GM18499 (cell line): ENCODE data around the gene ARPP21.

ENCODE experiments used
- ATAC-seq: cut with Tn5 transposase; IDR thresholded peaks from one replicate; pipeline ENCODE4 v1.9.1; 2021; ENCODE audit warnings: moderate number of reproducible peaks; ENCODE audit not compliant: insufficient read depth, unreplicated experiment

The ARPP21 gene

GRCh38 chr3:35727179-35727578, 87.9 kb downstream of the ARPP21 start:
- ATAC-seq, result no peak

GRCh38 chr3:35733341-35733740, 94.0 kb downstream of the ARPP21 start:
- no peak for ATAC-seq

GRCh38 chr3:35733864-35734263, 94.5 kb downstream of the ARPP21 start:
- no peak for ATAC-seq

- ATAC-seq, result no peak
Observed at GRCh38 chr3:35737080-35737479, 97.8 kb downstream of the ARPP21 start.

- no peak for ATAC-seq
Observed at GRCh38 chr3:35737527-35737926, 98.2 kb downstream of the ARPP21 start.

DNA sequence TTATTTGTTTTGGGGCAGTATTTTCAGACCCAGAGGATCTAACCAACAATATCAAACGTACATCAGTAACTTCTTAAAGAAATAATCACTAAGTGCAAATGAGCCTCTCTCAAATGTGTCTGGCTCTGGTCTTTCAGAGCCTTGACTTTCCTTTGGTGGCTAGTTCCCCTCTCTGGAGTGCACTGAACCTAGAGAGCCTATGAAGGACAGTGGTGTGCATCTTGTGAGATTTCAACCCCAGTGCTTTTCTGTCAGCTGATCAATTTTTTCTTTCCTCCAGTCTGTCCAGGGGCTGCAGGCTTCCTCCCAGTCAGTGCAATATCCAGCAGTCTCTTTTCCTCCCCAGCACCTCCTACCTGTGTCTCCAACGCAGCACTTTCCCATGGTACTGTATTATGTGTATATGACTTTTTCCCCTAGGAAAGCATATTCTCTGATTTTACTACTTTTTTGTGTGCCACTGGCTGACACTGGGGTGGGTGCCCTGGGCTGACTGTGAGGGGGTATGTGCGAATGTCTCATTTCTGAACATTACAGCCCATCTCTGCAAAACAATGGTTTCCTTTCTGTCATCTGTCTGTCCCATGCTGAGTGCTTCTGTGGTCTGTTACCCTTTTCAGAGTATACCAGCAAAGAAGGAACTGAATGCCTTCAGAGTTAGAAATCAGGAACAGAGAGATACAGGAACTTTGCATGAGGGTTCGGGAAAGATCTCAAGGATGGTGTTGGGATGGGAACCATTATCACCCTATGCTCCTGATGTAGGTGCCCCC, 98.8 kb downstream of the ARPP21 start:
- no peak for ATAC-seq

DNA sequence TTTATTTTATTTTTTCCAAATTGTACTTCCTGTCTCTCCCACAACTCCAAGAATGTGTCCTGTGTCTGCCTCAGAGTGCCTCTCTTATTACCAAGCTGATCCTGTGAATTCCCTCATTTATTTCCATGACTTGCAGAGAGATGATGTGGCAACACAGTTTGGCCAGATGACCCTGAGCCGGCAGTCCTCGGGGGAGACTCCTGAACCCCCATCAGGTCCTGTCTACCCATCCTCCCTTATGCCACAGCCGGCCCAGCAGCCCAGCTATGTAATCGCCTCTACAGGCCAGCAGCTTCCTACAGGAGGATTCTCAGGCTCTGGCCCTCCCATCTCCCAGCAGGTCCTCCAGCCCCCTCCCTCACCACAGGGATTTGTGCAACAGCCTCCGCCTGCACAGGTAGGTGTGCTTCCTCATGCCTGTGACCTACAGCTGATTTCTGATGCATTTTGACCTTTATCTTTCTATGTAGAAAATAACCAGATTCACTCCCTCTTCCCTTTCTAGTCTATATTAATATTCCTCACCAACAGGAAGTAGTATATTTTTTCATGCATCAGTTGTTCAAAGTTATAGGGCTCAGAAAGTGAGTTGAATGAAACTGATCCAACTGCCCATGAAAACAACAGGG, 100.0 kb downstream of the ARPP21 start:
- no peak for ATAC-seq

DNA sequence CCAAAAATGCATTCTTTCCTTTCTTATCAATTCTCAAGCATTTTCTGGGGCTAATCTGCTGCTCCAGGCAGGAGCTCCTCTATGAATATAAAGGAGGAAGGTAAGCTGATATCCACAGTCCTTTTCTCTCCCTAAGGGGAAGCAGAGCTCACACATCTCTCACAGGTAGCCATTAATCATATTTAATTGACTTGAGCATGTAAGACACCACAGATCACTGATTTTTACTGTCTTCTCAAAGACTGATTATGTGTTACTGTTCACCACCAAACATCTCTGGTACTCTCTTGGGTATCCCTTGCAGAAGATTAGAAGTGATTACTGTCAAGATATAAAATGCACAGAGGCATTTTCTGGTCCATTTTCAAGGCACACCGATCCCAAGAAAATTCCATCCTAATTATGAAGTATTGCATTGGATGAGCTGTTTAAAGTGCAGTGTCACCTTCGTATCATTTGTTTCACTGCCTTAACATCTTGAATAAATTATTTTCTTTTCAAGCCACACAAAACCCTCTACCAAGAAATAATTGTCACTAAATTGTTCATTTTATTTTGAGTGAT, 100.7 kb downstream of the ARPP21 start:
- ATAC-seq, result no peak

GRCh38 chr3:35743218-35743617, 103.9 kb downstream of the ARPP21 start:
- no peak for ATAC-seq

- no peak for ATAC-seq
Observed at GRCh38 chr3:35744419-35744818, 105.1 kb downstream of the ARPP21 start.

DNA sequence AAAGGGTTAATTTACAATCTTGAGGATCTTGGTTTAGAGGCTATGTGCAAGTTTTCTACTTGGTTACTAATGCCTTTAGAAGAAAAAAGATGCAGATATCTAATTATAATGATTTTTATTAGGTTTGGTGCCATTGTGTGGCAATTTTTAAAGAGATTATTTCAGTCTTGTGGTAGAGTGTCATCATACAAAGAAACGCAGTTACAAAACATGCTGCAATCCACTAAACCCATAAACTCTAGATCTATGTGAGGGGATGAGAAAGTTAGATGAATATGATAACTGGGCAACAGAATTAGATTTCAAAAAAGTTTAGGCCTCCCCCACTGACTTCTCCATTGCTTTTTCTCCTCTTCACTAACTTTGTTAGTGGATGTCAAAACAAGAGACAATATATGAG, 106.0 kb downstream of the ARPP21 start:
- no peak for ATAC-seq

DNA sequence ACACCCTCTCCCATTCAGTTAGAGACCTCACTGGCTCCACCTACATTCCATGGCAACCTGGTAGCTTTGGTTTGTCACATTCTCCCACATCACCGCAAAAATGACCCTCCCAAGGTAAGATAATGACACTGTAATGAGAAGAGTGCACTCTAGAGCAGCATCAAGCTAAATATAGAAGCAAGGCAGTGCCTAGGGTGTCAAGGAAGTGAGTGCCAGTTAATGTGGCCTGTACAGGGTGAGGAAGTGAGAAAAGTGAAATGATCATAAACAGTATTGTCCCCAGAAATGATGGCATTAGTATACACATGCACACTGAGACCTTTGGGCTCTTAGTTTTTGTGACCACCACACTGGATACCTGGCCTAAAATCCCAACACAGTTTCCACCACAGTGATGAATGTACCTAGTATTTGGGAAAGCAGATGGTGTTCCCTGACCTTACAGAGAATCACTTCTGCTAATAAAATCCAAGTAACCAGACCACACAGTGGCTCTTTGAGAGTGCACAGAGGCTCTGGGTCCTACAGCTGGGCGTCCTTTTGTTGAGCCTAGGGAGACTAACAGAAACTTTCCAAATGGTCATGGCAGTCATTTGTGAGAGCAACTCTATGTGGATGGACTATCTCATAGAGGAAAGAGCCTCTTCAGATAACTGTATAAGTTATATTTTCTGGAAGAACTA, 106.6 kb downstream of the ARPP21 start:
- ATAC-seq, result no peak

- no peak for ATAC-seq
Observed at GRCh38 chr3:35746492-35746891, 107.2 kb downstream of the ARPP21 start.

DNA sequence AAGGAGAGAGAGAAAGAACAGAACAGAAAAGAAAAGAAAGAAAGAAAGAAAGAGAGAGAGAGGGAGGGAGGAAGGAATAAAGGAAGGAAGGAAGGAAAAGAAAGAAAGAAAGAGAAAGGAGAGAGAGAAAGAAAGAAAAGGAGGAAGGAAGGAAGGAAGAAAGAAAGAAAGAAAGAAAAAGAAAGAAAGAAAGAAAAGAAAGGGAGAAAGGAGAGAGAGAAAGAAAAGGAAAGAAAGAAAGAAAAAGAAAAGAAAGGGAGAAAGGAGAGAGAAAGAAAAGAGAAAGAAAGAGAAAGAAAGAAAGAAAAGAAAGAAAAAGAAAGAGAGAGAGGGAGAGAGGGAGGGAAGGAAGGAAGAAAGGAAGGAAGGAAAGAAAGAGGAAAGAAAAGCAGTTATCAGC, 108.8 kb downstream of the ARPP21 start:
- ATAC-seq, result no peak

- ATAC-seq, result no peak
Observed at GRCh38 chr3:35751207-35751606, 111.9 kb downstream of the ARPP21 start.

DNA sequence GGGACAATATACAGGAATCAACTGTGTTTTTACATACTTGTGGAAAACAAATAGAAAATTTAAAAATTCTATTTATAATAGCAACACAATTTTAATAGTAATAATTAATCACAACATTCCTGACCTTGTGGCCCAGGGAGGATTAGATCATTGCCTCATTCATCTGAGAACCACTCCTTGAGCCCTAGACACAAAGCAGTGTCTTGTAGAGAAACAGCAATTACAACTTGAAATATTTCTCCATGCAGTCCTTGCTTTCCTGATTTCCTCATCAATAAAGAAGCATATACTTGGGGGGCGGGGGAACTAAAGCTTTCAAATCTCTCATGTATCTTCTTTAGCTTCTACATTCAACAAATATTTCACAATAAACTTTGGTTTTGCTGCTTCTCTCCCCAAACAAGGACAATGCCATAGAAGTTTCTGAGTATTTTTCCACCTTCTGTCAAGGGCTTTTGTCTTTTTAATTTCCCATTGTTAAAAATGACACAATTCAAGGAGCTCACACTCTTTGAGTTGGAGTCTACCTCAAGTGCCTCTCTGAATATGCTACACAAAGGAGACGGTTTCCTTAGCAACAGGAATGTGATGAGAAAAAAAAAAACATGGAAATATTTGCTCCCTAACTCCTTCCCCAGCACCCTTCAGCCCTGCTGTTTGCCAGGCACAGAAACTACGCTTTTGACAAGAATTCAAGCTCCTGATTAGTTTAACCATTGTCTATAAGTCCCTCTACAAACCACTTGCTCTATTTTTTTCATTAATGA, 118.8 kb downstream of the ARPP21 start:
- no peak for ATAC-seq

DNA sequence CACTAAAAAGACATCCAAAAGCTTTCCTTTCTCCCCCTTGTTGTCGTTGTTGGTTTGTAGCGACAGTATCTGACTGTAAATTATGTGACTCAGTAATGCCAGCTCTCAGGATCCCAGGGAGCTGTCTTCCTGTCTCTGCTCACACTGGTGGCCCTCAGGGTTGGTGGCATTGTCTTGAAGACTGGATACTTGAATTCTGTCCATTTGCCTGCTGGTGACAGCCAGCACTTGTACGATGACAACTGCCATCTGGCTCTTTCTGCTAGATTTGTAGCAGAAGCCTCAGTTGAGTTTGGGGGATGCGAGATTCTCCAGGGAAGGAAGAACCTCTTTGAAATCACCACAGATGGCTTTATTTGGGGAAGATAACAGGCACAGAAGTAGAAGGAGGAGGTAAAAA, 120.8 kb downstream of the ARPP21 start:
- no peak for ATAC-seq

DNA sequence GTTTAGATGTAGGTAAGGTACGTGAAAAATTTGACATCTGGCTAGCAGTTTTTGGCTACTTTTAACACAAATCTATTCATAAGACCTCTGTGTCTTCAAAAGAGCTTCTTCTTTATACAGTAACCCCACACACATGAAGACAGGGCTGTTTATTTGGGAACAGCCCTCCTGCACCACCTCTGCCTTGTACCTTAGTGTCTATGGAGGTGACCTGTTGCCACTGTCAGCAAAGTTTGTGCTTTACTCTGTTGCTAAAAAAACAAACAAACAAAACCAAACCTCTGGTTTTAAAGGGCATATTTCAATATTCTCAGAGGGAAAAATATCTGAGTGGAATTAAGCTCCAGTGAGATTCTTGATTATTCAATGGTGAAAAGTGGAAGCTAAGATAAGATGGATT, 122.0 kb downstream of the ARPP21 start:
- no peak for ATAC-seq

- no peak for ATAC-seq
Observed at GRCh38 chr3:35772381-35773015, 133.2 kb downstream of the ARPP21 start.

DNA sequence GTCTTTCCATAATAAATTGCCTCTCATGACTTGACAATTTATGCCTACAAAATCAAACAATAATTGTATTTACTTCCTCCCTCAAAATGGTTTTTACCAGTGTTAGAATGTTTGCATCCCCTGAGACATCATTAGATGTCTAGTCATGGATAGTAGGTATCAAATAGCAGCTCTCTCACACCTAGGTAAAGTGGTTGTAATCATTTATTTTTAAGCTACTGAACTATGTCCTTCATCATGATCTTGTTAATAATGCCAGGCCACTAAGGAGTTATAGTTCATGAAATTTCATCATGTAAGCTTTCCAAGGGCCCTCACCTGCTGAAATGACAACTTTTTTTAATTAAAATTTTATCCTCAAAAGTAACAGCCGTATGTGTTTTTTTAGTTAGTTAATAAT, 134.1 kb downstream of the ARPP21 start:
- ATAC-seq, result no peak
